Endothelial cell (in vitro differentiated cells): ENCODE data around the gene PKP1. TPM values are rescaled to one million over a fixed set of nuclear protein-coding genes. Genes with fewer than 3 reads are reported as not detected.
A peak's percentile ranks its signal among the peaks of the same experiment; 100 is the strongest.
"Not testable (repeated sequence)": the region's sequence is repeated elsewhere in the genome, so short reads cannot be mapped to it uniquely, and the experiment has no call there.

Source experiments
- DNase-seq: peaks from one replicate; pipeline ENCODE4 v3.0.0; 2021; ENCODE audit warnings: low spot score
- H3K27ac Mint-ChIP-seq: one replicate; pipeline ENCODE4 v1.8.0; 2021; ENCODE audit warnings: mixed read lengths, inconsistent platforms; ENCODE audit not compliant: unreplicated experiment
- H3K27me3 Mint-ChIP-seq: one replicate; pipeline ENCODE4 v1.8.0; 2021; ENCODE audit warnings: mild to moderate bottlenecking, moderate library complexity, mixed read lengths, inconsistent platforms; ENCODE audit not compliant: unreplicated experiment
- H3K36me3 Mint-ChIP-seq: one replicate; pipeline ENCODE4 v1.8.0; 2021; ENCODE audit warnings: mild to moderate bottlenecking, low read depth, mixed read lengths, inconsistent platforms; ENCODE audit not compliant: unreplicated experiment
- H3K4me1 Mint-ChIP-seq: one replicate; pipeline ENCODE4 v1.8.0; 2021; ENCODE audit warnings: mild to moderate bottlenecking, mixed read lengths, inconsistent platforms; ENCODE audit not compliant: unreplicated experiment
- H3K4me3 Mint-ChIP-seq: one replicate; pipeline ENCODE4 v1.8.0; 2021; ENCODE audit warnings: mild to moderate bottlenecking, mixed read lengths, inconsistent platforms; ENCODE audit not compliant: unreplicated experiment
- H3K9me3 Mint-ChIP-seq: one replicate; pipeline ENCODE4 v1.8.0; 2021; ENCODE audit warnings: mixed read lengths, inconsistent platforms; ENCODE audit not compliant: unreplicated experiment
- CTCF ChIP-seq: fragments of 200-600 bp; sonication (generic); IDR thresholded peaks from one replicate; pipeline ENCODE4 v1.5.0; 2021; ENCODE audit warnings: antibody characterized with exemption; ENCODE audit not compliant: unreplicated experiment
- long read RNA-seq: library from polyadenylated mRNA; unstranded; transcript quantifications from one replicate; pipeline ENCODE4 v2.0.0, GENCODE V29; 2020; ENCODE audit not compliant: unreplicated experiment
- total RNA-seq: library from RNA; stranded (reverse); fragmentation: NEBNext Ultra II Directional; extraction: Animal tissue kit (Norgen Biotek cat#: 25700); gene quantifications from one replicate; pipeline ENCODE4 v1.2.1, GENCODE V29; 2021; ENCODE audit not compliant: unreplicated experiment

Gene PKP1
- total RNA-seq, result 0.64 TPM
- long read RNA-seq, result 0 reads

GRCh38 chr1:201282931-201283829 lies at the start of gene PKP1:
PKP1 (plus strand) TSS chr1:201283506; CDS start chr1:201283703, 197 bp downstream.
- TF ChIP-seq CTCF, result no peak
- Mint-ChIP-seq H3K36me3 (no peaks in the 10 kb centered on the region), H3K27ac (no peak within 1 kb of the TSS), H3K27me3 (peaks cover 14% of the 10 kb centered on the region), H3K4me3 (no peak within 1 kb of the TSS), H3K9me3 (no peaks in the 10 kb centered on the region), H3K4me1 (peaks cover 11% of the 10 kb centered on the region)
- DNase-seq, result peak; percentile 31

- DNase-seq, H3K4me3 Mint-ChIP-seq, H3K27me3 Mint-ChIP-seq, H3K27ac Mint-ChIP-seq, H3K4me1 Mint-ChIP-seq, H3K36me3 Mint-ChIP-seq: not testable (repeated sequence)
- peaks cover 11% of the 10 kb centered on the region for H3K9me3 Mint-ChIP-seq
These were observed 43.7 kb upstream of the PKP1 start for GRCh38 chr1:201239646-201240045.

- Mint-ChIP-seq H3K9me3 (peaks cover 11% of the 10 kb centered on the region), H3K36me3 (peaks cover 9% of the 10 kb centered on the region), H3K4me1 (no peaks in the 10 kb centered on the region), H3K4me3 (peak overlapping the region; percentile 21), H3K27me3 (peaks cover 3% of the 10 kb centered on the region), H3K27ac (no peak overlapping the region)
- DNase-seq, result no peak
- TF ChIP-seq CTCF, result no peak
These were observed 43.1 kb upstream of the PKP1 start for GRCh38 chr1:201240171-201240570.

GRCh38 chr1:201241736-201242135 lies 41.6 kb upstream of the PKP1 start:
- peaks cover 9% of the 10 kb centered on the region for H3K36me3 Mint-ChIP-seq
- no peaks in the 10 kb centered on the region for H3K4me1 Mint-ChIP-seq
- no peak for TF ChIP-seq CTCF
- H3K9me3 Mint-ChIP-seq, result peaks cover 11% of the 10 kb centered on the region
- H3K27me3 Mint-ChIP-seq, result peaks cover 3% of the 10 kb centered on the region
- DNase-seq, result no peak
- H3K27ac Mint-ChIP-seq, result no peak overlapping the region
- H3K4me3 Mint-ChIP-seq, result no peak overlapping the region

- Mint-ChIP-seq H3K9me3 (peaks cover 9% of the 10 kb centered on the region), H3K4me1 (no peaks in the 10 kb centered on the region), H3K4me3 (no peak overlapping the region), H3K36me3 (peaks cover 7% of the 10 kb centered on the region), H3K27me3 (peaks cover 1% of the 10 kb centered on the region), H3K27ac (no peak overlapping the region)
- DNase-seq, result no peak
- TF ChIP-seq CTCF, result no peak
These were observed 38.2 kb upstream of the PKP1 start for GRCh38 chr1:201245082-201245481.
